ENCODE results near the gene ZNF536.

Gene ZNF536

GRCh38 chr19:30547246-30547645, 175.1 kb downstream of the ZNF536 start:
- Histone ChIP-seq H3K9me3 (ENCODE audit: low read length) (no peaks in the 10 kb centered on the region), H3K27ac (ENCODE audit: low read depth, low read length) (no peak overlapping the region), H3K9ac (ENCODE audit: low read length) (no peak overlapping the region), H3K36me3 (ENCODE audit: insufficient read depth, low read length) (no peaks in the 10 kb centered on the region), H3K4me1 (ENCODE audit: insufficient read depth, low read length) (no peaks in the 10 kb centered on the region), H3K4me3 (ENCODE audit: low read depth in 1 of 2, low read length in 2 of 2) (no peak overlapping the region), H3K27me3 (ENCODE audit: control insufficient read depth in 1 of 2, insufficient read depth in 2 of 2, low read length in 2 of 2) (no peaks in the 10 kb centered on the region)

GRCh38 chr19:30549151-30549550, 177.0 kb downstream of the ZNF536 start:
- H3K4me1 ChIP-seq (ENCODE audit: insufficient read depth, low read length), result no peaks in the 10 kb centered on the region
- H3K27ac ChIP-seq (ENCODE audit: low read depth, low read length), result no peak overlapping the region
- H3K36me3 ChIP-seq (ENCODE audit: insufficient read depth, low read length), result no peaks in the 10 kb centered on the region
- H3K9me3 ChIP-seq (ENCODE audit: low read length), result no peaks in the 10 kb centered on the region
- H3K4me3 ChIP-seq (ENCODE audit: low read depth in 1 of 2, low read length in 2 of 2), result no peak overlapping the region
- no peaks in the 10 kb centered on the region for H3K27me3 ChIP-seq (ENCODE audit: control insufficient read depth in 1 of 2, insufficient read depth in 2 of 2, low read length in 2 of 2)
- no peak overlapping the region for H3K9ac ChIP-seq (ENCODE audit: low read length)

GRCh38 chr19:30551271-30551670, 179.1 kb downstream of the ZNF536 start:
- Histone ChIP-seq H3K27ac (ENCODE audit: low read depth, low read length) (no peak overlapping the region), H3K36me3 (ENCODE audit: insufficient read depth, low read length) (no peaks in the 10 kb centered on the region), H3K4me3 (ENCODE audit: low read depth in 1 of 2, low read length in 2 of 2) (no peak overlapping the region), H3K9me3 (ENCODE audit: low read length) (no peaks in the 10 kb centered on the region), H3K4me1 (ENCODE audit: insufficient read depth, low read length) (peaks cover under 1% of the 10 kb centered on the region), H3K9ac (ENCODE audit: low read length) (no peak overlapping the region), H3K27me3 (ENCODE audit: control insufficient read depth in 1 of 2, insufficient read depth in 2 of 2, low read length in 2 of 2) (no peaks in the 10 kb centered on the region)

- Histone ChIP-seq H3K4me3 (ENCODE audit: low read depth in 1 of 2, low read length in 2 of 2) (no peak overlapping the region), H3K9ac (ENCODE audit: low read length) (no peak overlapping the region), H3K4me1 (ENCODE audit: insufficient read depth, low read length) (peaks cover 5% of the 10 kb centered on the region), H3K27me3 (ENCODE audit: control insufficient read depth in 1 of 2, insufficient read depth in 2 of 2, low read length in 2 of 2) (no peaks in the 10 kb centered on the region), H3K9me3 (ENCODE audit: low read length) (no peaks in the 10 kb centered on the region), H3K36me3 (ENCODE audit: insufficient read depth, low read length) (no peaks in the 10 kb centered on the region), H3K27ac (ENCODE audit: low read depth, low read length) (no peak overlapping the region)
Observed at GRCh38 chr19:30552593-30552992, 180.4 kb downstream of the ZNF536 start.

GRCh38 chr19:30555075-30555790, 183.0 kb downstream of the ZNF536 start:
- Histone ChIP-seq H3K9ac (ENCODE audit: low read length) (no peak overlapping the region), H3K4me3 (ENCODE audit: low read depth in 1 of 2, low read length in 2 of 2) (no peak overlapping the region), H3K9me3 (ENCODE audit: low read length) (no peaks in the 10 kb centered on the region), H3K27me3 (ENCODE audit: control insufficient read depth in 1 of 2, insufficient read depth in 2 of 2, low read length in 2 of 2) (no peaks in the 10 kb centered on the region), H3K27ac (ENCODE audit: low read depth, low read length) (no peak overlapping the region), H3K4me1 (ENCODE audit: insufficient read depth, low read length) (peaks cover 5% of the 10 kb centered on the region), H3K36me3 (ENCODE audit: insufficient read depth, low read length) (no peaks in the 10 kb centered on the region)

GRCh38 chr19:30555791-30556110, 183.6 kb downstream of the ZNF536 start:
- Histone ChIP-seq H3K9me3 (ENCODE audit: low read length) (no peaks in the 10 kb centered on the region), H3K4me1 (ENCODE audit: insufficient read depth, low read length) (peaks cover 5% of the 10 kb centered on the region), H3K27me3 (ENCODE audit: control insufficient read depth in 1 of 2, insufficient read depth in 2 of 2, low read length in 2 of 2) (no peaks in the 10 kb centered on the region), H3K9ac (ENCODE audit: low read length) (no peak overlapping the region), H3K4me3 (ENCODE audit: low read depth in 1 of 2, low read length in 2 of 2) (no peak overlapping the region), H3K36me3 (ENCODE audit: insufficient read depth, low read length) (no peaks in the 10 kb centered on the region), H3K27ac (ENCODE audit: low read depth, low read length) (no peak overlapping the region)

- H3K4me3 ChIP-seq (ENCODE audit: low read depth in 1 of 2, low read length in 2 of 2), result no peak overlapping the region
- H3K4me1 ChIP-seq (ENCODE audit: insufficient read depth, low read length), result peaks cover 5% of the 10 kb centered on the region
- H3K27me3 ChIP-seq (ENCODE audit: control insufficient read depth in 1 of 2, insufficient read depth in 2 of 2, low read length in 2 of 2), result no peaks in the 10 kb centered on the region
- no peak overlapping the region for H3K9ac ChIP-seq (ENCODE audit: low read length)
- H3K9me3 ChIP-seq (ENCODE audit: low read length), result no peaks in the 10 kb centered on the region
- H3K36me3 ChIP-seq (ENCODE audit: insufficient read depth, low read length), result no peaks in the 10 kb centered on the region
- no peak overlapping the region for H3K27ac ChIP-seq (ENCODE audit: low read depth, low read length)
Observed at GRCh38 chr19:30556230-30556711, 184.1 kb downstream of the ZNF536 start.

GRCh38 chr19:30557212-30557611, 185.0 kb downstream of the ZNF536 start:
- Histone ChIP-seq H3K27ac (ENCODE audit: low read depth, low read length) (no peak overlapping the region), H3K4me1 (ENCODE audit: insufficient read depth, low read length) (peaks cover 5% of the 10 kb centered on the region), H3K9me3 (ENCODE audit: low read length) (no peaks in the 10 kb centered on the region), H3K4me3 (ENCODE audit: low read depth in 1 of 2, low read length in 2 of 2) (no peak overlapping the region), H3K9ac (ENCODE audit: low read length) (no peak overlapping the region), H3K36me3 (ENCODE audit: insufficient read depth, low read length) (no peaks in the 10 kb centered on the region), H3K27me3 (ENCODE audit: control insufficient read depth in 1 of 2, insufficient read depth in 2 of 2, low read length in 2 of 2) (no peaks in the 10 kb centered on the region)

GRCh38 chr19:30557927-30558557, 185.9 kb downstream of the ZNF536 start:
- Histone ChIP-seq H3K27me3 (ENCODE audit: control insufficient read depth in 1 of 2, insufficient read depth in 2 of 2, low read length in 2 of 2) (no peaks in the 10 kb centered on the region), H3K9ac (ENCODE audit: low read length) (no peak overlapping the region), H3K4me1 (ENCODE audit: insufficient read depth, low read length) (peaks cover 5% of the 10 kb centered on the region), H3K4me3 (ENCODE audit: low read depth in 1 of 2, low read length in 2 of 2) (no peak overlapping the region), H3K9me3 (ENCODE audit: low read length) (no peaks in the 10 kb centered on the region), H3K36me3 (ENCODE audit: insufficient read depth, low read length) (no peaks in the 10 kb centered on the region), H3K27ac (ENCODE audit: low read depth, low read length) (no peak overlapping the region)

- H3K9ac ChIP-seq (ENCODE audit: low read length), result no peak overlapping the region
- H3K4me3 ChIP-seq (ENCODE audit: low read depth in 1 of 2, low read length in 2 of 2), result no peak overlapping the region
- H3K9me3 ChIP-seq (ENCODE audit: low read length), result no peaks in the 10 kb centered on the region
- no peaks in the 10 kb centered on the region for H3K27me3 ChIP-seq (ENCODE audit: control insufficient read depth in 1 of 2, insufficient read depth in 2 of 2, low read length in 2 of 2)
- peaks cover 5% of the 10 kb centered on the region for H3K4me1 ChIP-seq (ENCODE audit: insufficient read depth, low read length)
- no peak overlapping the region for H3K27ac ChIP-seq (ENCODE audit: low read depth, low read length)
- no peaks in the 10 kb centered on the region for H3K36me3 ChIP-seq (ENCODE audit: insufficient read depth, low read length)
Observed at GRCh38 chr19:30558793-30559192, 186.6 kb downstream of the ZNF536 start.

GRCh38 chr19:30559446-30559845, 187.3 kb downstream of the ZNF536 start:
- H3K4me1 ChIP-seq (ENCODE audit: insufficient read depth, low read length), result peaks cover 5% of the 10 kb centered on the region
- no peaks in the 10 kb centered on the region for H3K36me3 ChIP-seq (ENCODE audit: insufficient read depth, low read length)
- H3K27me3 ChIP-seq (ENCODE audit: control insufficient read depth in 1 of 2, insufficient read depth in 2 of 2, low read length in 2 of 2), result no peaks in the 10 kb centered on the region
- no peaks in the 10 kb centered on the region for H3K9me3 ChIP-seq (ENCODE audit: low read length)
- no peak overlapping the region for H3K4me3 ChIP-seq (ENCODE audit: low read depth in 1 of 2, low read length in 2 of 2)
- no peak overlapping the region for H3K27ac ChIP-seq (ENCODE audit: low read depth, low read length)
- H3K9ac ChIP-seq (ENCODE audit: low read length), result no peak overlapping the region

- Histone ChIP-seq H3K4me3 (ENCODE audit: low read depth in 1 of 2, low read length in 2 of 2) (no peak overlapping the region), H3K9me3 (ENCODE audit: low read length) (no peaks in the 10 kb centered on the region), H3K4me1 (ENCODE audit: insufficient read depth, low read length) (no peaks in the 10 kb centered on the region), H3K27ac (ENCODE audit: low read depth, low read length) (no peak overlapping the region), H3K36me3 (ENCODE audit: insufficient read depth, low read length) (no peaks in the 10 kb centered on the region), H3K9ac (ENCODE audit: low read length) (no peak overlapping the region), H3K27me3 (ENCODE audit: control insufficient read depth in 1 of 2, insufficient read depth in 2 of 2, low read length in 2 of 2) (no peaks in the 10 kb centered on the region)
Observed at GRCh38 chr19:30562981-30563380, 190.8 kb downstream of the ZNF536 start.
